NCI-H146 (cell line): ENCODE measurements around the gene GPC3.
"Not testable (repeated sequence)": the region's sequence is repeated elsewhere in the genome, so short reads cannot be mapped to it uniquely, and the experiment has no call there.

ENCODE experiments used
- DNase-seq: peaks from one replicate; lab custom pipeline; 2025; lab: John Stamatoyannopoulos, UW

GPC3 gene

GRCh38 chrX:133762976-133763548 lies 222.3 kb downstream of the GPC3 start:
- DNase-seq = not testable (repeated sequence)

DNA sequence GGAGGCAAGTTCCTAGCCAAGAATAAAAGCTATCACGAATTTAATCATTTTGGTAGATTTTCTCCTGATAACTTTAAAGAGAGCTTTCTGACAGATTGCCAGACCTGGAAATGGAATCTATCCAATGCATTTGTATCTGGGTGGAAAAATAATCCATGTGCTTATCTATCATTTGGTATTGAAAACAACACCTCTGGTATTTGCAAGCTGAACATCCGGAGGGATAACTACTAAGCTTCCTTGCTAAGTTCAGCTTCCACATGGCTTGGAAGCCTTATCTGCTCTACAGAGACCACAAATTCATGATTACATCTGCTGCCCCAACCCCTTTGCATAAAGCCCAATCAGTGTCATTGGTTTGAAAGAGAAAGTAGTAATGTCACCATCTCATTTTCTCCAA lies 230.7 kb downstream of the GPC3 start:
- DNase-seq = no peak

DNA sequence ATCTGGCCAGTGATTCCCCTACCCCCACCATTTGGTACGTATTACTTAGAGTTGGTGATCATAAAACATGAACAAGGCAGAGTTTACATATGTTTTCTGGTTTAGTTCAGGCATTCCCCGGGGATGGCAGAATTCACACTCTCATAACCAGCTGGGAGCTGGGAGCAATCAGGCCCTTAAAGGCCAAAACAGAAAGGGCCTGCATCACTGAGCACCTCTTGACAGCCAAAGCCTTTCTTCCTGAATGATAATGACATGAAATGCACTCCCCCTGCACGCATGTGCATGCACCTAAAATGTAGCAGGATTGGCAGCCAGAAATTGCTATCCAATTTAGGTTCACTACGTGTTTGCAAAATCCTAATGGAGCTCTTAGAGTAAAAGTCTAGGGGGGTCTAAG lies 235.4 kb downstream of the GPC3 start:
- DNase-seq = no peak

DNA sequence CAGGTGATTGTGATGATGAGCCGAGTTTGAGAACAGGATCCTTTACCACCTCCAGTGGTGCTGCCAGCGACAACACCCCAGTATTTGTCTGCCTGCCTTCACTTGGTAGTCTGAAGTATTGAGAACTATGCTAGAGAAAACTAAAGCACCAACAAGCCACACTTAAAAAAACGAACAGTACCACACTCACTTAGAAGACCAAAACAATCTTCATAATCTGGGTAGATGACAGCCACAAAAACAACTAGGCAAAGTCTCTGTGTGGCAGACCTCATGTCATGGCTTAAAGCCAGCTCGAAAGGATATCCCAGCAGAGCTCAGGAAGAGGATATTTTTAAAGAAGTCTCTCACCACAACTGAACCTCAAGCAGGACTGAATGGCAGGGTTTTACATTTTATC lies 236.0 kb downstream of the GPC3 start:
- no peak for DNase-seq

DNA sequence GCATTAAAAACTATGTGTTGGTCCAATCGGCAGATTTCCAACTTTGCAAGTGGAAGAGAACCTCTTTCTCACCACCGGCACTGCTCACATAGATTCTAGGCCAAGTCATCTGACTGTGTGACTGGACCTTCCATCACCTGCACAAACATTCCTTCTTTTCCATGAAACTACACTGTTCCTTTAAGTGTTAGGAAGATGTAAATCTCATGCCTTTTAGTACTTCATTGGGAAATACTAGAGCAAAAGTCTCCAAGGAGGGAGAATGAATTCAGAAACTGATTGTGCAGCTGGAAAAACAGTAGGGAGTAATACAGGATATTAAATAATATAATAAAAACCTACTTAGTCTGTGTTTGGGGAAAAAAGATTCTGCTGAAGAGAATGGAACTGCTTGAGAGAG lies 238.2 kb downstream of the GPC3 start:
- DNase-seq = no peak

- no peak for DNase-seq
Observed at GRCh38 chrX:133746593-133746992, 238.8 kb downstream of the GPC3 start.

- DNase-seq = no peak
Observed at GRCh38 chrX:133745349-133745748, 240.0 kb downstream of the GPC3 start.

GRCh38 chrX:133742602-133743305 lies 242.6 kb downstream of the GPC3 start:
- no peak for DNase-seq

DNA sequence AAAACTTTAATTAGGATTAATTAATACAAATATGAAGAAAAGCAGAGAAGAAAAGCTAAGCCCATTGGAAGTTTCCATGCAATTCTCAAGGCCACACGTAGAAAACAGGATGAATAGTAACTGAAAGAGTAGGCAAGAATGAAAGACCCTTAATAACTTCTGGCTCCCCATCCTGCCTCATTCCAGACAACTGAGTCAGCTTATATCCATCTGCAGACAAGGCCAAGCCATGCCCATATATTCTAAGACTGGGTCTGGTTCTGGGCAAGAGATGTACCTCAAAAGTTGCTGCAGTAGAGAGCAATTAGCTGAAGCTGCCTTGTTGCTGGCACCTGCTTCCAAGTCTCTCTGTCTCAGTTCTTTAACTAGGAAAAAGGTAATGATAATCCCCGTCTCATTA lies 244.1 kb downstream of the GPC3 start:
- DNase-seq = no peak

DNA sequence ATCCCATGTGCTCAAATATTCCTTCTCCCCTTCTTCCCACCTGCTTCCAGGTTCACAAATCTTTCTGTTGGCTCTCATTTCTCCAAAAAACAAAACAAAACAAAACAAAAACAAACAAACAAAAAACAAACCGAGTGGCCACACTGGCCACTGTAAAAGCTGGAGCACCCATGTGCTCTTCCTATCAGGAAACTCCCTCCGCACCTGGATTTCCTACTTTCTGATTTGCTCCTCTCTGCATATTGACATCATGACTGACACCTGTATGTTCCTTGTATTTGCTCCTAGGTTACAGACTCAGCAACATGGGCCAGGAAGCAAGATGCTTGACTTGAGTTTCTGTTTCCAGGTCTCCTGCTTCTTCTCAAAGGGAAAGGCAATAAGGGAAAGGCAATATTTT lies 258.8 kb downstream of the GPC3 start:
- DNase-seq = no peak

GRCh38 chrX:133726211-133726630 lies 259.2 kb downstream of the GPC3 start:
- no peak for DNase-seq

DNA sequence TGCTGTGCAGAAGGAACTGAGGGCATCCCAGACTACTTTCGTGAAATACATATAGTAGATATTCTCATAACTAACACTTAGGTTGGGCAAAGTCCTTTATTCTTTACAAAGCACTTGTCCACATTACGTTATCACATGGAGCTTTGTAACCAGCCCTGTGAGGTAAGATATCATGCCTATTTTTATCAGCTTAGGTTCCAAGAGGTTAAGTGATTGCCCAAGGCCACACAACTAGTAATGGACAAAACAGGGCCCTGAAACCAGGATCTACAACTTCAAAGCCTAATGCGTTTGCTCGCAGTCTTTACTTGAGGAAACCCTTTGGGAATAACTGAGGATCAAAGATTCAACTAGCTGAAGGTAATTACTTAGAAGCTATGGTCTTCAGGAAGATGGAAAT lies 261.5 kb downstream of the GPC3 start:
- no peak for DNase-seq

- no peak for DNase-seq
Observed at GRCh38 chrX:133722756-133723155, 262.6 kb downstream of the GPC3 start.

DNA sequence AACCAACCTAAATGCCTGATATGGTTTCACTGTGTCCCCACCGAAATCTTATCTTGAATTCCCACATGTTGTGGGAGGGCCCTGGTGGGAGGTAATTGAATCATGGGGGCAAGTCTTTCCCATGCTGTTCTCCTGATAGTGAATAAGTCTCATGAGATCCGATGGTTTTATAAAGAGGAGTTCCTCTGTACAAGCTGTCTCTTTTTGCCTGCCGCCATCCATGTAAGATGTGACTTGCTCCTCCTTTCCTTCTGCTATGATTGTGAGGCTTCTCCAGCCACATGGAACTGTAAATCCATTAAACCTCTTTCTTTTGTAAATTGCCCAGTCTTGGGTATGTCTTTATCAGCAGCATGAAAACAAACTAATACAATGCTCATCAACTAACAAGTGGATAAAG lies 265.1 kb downstream of the GPC3 start:
- not testable (repeated sequence) for DNase-seq

DNA sequence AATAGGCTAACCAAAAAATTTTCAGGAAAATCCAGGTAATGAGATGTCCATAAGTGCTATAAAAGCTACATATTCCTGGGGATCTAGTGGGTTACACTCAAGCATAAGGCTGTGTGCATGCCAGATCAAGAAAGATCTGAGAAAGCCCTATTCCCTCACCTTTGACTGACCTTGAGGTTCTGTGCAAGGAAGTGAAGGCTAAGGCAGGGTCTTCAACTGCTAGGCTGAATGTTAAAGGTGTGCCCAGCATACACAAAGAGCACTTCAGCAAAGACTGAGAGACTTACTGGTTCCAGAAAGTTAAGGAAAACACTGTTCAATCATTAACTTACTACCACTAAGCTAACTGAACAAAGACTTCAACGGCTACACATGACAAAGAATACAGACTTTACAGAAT lies 269.7 kb downstream of the GPC3 start:
- DNase-seq = no peak

GRCh38 chrX:133709501-133709900 lies 275.9 kb downstream of the GPC3 start:
- DNase-seq = no peak

DNA sequence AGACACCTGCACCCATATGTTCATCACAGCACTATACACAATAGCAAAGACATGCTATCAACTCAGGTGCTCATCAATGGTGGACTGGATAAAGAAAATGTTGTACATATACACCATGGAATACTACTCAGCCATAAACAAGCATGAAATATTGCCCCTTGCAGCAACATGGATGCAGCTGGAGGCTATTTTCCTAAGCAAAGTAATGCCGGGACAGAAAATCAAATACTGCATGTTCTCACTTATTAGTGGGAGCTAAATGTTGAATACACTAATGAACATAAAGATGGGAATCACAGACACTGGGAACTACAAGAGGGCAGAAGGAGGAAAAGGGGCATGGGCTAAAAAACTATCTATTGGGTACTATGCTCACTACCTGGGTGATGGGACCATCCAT lies 278.5 kb downstream of the GPC3 start:
- no peak for DNase-seq

GRCh38 chrX:133702230-133702629 lies 283.2 kb downstream of the GPC3 start:
- no peak for DNase-seq

DNA sequence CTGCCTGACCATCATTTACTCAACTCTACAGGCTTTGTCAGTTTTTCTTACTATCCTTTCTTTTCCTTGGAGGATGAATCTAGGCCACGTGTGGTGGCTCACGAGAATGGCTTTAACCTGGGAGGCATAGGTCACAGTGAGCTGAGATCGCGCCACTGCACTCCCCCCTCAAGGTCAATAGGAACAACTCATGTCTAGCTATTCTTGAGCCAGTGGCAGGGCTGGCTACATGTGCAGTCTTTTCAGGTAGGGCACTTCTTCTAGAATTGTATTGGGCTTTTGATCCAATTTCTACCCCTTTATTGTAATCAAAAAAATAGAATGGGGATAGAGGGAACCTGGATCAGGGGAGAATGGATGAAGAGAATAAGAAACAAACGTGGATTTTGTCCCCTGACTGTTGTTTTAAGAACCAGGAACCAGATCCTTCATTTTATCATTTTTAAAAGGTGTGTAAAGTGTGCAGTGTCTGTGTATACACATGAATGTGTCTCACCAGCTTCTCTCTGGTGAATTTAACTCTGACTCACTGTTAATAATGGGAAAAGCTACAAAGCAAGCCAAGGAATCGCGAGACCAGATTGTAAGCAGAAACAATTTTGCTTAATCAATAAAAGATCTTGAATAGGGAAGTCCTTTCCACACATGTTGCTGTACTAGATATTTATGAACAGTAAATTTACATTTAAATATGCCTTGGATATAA lies 286.2 kb downstream of the GPC3 start:
- no peak for DNase-seq

GRCh38 chrX:133698298-133698697 lies 287.1 kb downstream of the GPC3 start:
- no peak for DNase-seq

DNA sequence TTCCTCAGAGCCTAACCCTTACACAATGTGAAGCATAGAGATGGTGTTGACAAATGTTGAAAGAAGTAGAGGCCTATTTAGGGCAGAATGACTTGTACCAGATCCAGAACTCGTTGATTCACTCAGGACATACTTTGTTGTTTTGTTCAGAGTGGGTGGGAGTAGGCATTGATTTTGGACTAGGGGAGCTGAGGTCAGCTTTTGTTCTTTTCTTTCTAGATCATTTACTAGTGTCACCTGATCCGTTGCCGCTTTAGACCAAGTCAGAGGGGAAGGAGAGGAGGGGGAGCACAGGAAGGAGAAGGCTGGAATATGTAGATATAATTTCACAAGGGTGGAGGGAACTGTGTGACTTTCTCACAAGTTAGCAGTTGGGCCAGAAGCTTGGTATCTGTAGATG lies 287.7 kb downstream of the GPC3 start:
- no peak for DNase-seq

- no peak for DNase-seq
Observed at GRCh38 chrX:133689997-133690599, 295.3 kb downstream of the GPC3 start.

- DNase-seq = no peak
Observed at GRCh38 chrX:133685822-133686221, 299.6 kb downstream of the GPC3 start.
